ENCODE data around the gene NTMT1.

The NTMT1 gene

GRCh38 chr9:129678844-129679243 is 52.9 kb downstream of the NTMT1 start:
- no peak for DNase-seq (ENCODE audit: low read depth)

GRCh38 chr9:129679537-129679936 is 53.6 kb downstream of the NTMT1 start:
- no peak for DNase-seq (ENCODE audit: low read depth)

GRCh38 chr9:129681924-129682323 is 56.0 kb downstream of the NTMT1 start:
- DNase-seq (ENCODE audit: low read depth) = no peak

GRCh38 chr9:129682381-129682780 is 56.4 kb downstream of the NTMT1 start:
- DNase-seq (ENCODE audit: low read depth) = no peak

- no peak for DNase-seq (ENCODE audit: low read depth)
Observed at GRCh38 chr9:129685220-129685932, 59.4 kb downstream of the NTMT1 start.
